BJ (cell line): ENCODE data around the gene PSTPIP1. TPM values are rescaled to one million over a fixed set of nuclear protein-coding genes. Genes with fewer than 3 reads are reported as not detected.
"Not testable (repeated sequence)": the region's sequence is repeated elsewhere in the genome, so short reads cannot be mapped to it uniquely, and the experiment has no call there.

Experiments
- CTCF ChIA-PET: fragments of 350-600 bp; formaldehyde crosslinking; extraction: SDS; loops from one replicate; lab custom pipeline; 2021; ENCODE audit warnings: antibody characterized with exemption, inconsistent platforms; lab: Yijun Ruan, JAX
- POLR2A ChIA-PET: fragments of 300-600 bp; sonication (Branson Sonifier 250); formaldehyde crosslinking; extraction: SDS; loops from one replicate; lab custom pipeline; 2021; ENCODE audit warnings: antibody characterized with exemption; lab: Charles Lee
- DNase-seq: peaks from one replicate; pipeline ENCODE4 v3.0.0-alpha.2; 2011; ENCODE audit warnings: low read depth
- H3K27me3 ChIP-seq: 2 replicates; pipeline ENCODE4 v1.6.0; 2011; ENCODE audit warnings: low read length; ENCODE audit not compliant: control insufficient read depth, insufficient read depth
- H3K36me3 ChIP-seq: 2 replicates; pipeline ENCODE4 v1.5.1; 2011; ENCODE audit warnings: low read length; ENCODE audit not compliant: control insufficient read depth, insufficient read depth
- H3K4me3 ChIP-seq: 2 replicates; pipeline ENCODE4 v1.5.1; 2011; ENCODE audit warnings: low read depth, mild to moderate bottlenecking, control low read depth, low read length
- polyA plus RNA-seq: library from polyadenylated mRNA; depleted of rRNA; stranded (reverse); fragments of >200 nt; gene quantifications from 2 replicates; pipeline ENCODE4 v1.2.3, GENCODE V29; 2011
- TF ChIP-seq, protein P1 (sequence below): IDR thresholded peaks from 2 replicates; pipeline ENCODE4 v1.5.1; 2011; ENCODE audit warnings: low read depth, mild to moderate bottlenecking, control low read depth, inconsistent platforms, low read length, moderate library complexity; ENCODE audit not compliant: insufficient read depth

PSTPIP1 gene
- polyA plus RNA-seq, 1 experiment = not detected

DNA sequence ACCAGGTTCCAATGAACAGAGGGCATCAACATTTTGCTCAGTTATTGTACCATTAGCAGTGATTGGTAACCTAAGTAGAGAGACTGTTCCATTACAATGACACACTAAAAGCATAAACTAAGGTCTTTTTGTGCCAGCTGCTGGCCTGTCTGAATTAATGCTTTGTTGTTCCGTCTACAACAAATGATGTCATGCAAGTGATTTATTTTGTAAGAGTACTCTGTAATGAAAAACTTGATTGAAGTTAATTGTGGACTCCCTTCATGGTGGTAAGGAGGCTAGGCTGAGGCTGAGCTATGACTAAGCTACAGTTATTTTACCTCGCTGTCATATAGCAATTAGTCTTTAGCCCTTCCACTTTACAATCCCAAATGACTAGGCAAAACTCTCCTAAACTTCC, 40.2 kb upstream of the PSTPIP1 start:
- POLR2A ChIA-PET = interaction anchor here (0.7 kb wide), 1 partner anchor 10 kb away, joined by 5 read pairs; no protein-coding TSS in a partner anchor
- H3K36me3 ChIP-seq = peaks cover 2% of the 10 kb centered on the region; the same call in 1 of the 2 replicates
- CTCF ChIA-PET = interaction anchor here (0.6 to 1.3 kb wide), 7 partner anchors 9 to 921 kb away, joined by 3 to 6 read pairs (median 3); no protein-coding TSS in a partner anchor

GRCh38 chr15:76961268-76962011, 33.5 kb upstream of the PSTPIP1 start:
- Histone ChIP-seq H3K27me3 (peaks cover 9% of the 10 kb centered on the region), H3K4me3 (no peak overlapping the region), H3K36me3 (no peaks in the 10 kb centered on the region)
- CTCF ChIA-PET = interaction anchor here (0.7 to 1.5 kb wide), 3 partner anchors 12 to 88 kb away, joined by 3 read pairs; no protein-coding TSS in a partner anchor
- TF ChIP-seq, protein P1, sequence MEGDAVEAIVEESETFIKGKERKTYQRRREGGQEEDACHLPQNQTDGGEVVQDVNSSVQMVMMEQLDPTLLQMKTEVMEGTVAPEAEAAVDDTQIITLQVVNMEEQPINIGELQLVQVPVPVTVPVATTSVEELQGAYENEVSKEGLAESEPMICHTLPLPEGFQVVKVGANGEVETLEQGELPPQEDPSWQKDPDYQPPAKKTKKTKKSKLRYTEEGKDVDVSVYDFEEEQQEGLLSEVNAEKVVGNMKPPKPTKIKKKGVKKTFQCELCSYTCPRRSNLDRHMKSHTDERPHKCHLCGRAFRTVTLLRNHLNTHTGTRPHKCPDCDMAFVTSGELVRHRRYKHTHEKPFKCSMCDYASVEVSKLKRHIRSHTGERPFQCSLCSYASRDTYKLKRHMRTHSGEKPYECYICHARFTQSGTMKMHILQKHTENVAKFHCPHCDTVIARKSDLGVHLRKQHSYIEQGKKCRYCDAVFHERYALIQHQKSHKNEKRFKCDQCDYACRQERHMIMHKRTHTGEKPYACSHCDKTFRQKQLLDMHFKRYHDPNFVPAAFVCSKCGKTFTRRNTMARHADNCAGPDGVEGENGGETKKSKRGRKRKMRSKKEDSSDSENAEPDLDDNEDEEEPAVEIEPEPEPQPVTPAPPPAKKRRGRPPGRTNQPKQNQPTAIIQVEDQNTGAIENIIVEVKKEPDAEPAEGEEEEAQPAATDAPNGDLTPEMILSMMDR = no peak
- POLR2A ChIA-PET = interaction anchor here (0.6 kb wide), 1 partner anchor 624 kb away, joined by 7 read pairs; no protein-coding TSS in a partner anchor
- DNase-seq = no peak

More for the DNA sequence above, 40.2 kb upstream of the PSTPIP1 start:
- Histone ChIP-seq H3K27me3 (no peaks in the 10 kb centered on the region), H3K4me3 (no peak overlapping the region)
- TF ChIP-seq, protein P1 = no peak
- DNase-seq = no peak

DNA sequence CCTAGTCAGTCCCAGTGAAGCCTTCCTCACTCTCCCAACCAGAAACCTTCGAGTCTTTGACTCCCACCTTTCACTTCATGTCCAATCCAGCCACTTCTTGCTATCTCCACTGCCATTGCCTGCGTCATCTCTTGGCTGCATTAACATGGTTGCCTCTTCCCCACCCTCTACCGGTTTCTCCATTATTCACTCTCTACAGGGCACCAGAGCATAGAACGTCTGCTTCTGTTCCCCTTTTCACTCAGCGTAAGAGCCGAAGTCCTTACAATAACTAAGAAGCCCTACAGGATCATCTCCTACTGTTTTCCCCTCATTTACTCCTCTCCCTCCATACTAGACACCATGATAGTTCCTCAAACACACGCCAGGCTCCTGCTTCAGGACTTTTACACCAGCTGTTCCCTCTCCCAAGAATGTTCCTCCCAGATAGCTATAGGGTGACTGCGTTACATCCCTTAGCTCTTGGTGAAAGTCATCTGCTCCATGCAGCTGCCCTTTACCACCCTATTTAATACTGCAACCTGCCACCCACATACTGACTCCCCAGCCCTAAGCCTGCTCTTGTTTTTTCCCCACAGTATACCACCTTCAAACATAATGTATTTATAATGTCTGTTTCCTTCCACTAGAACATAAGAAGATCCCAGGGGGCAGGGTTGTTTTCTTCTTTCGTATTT, 32.5 kb upstream of the PSTPIP1 start:
- CTCF ChIA-PET = interaction anchor here (0.7 to 1.9 kb wide), 3 partner anchors 11 to 87 kb away, joined by 3 to 8 read pairs (median 3); no protein-coding TSS in a partner anchor
- peaks cover 15% of the 10 kb centered on the region for H3K27me3 ChIP-seq
- no peaks in the 10 kb centered on the region for H3K36me3 ChIP-seq
- H3K4me3 ChIP-seq = no peak overlapping the region
- no peak for DNase-seq
- POLR2A ChIA-PET = no interaction called here
- TF ChIP-seq, protein P1 = no peak

GRCh38 chr15:76963596-76963995, 31.3 kb upstream of the PSTPIP1 start:
- POLR2A ChIA-PET = no interaction called here
- Histone ChIP-seq H3K27me3 (peaks cover 15% of the 10 kb centered on the region), H3K36me3 (no peaks in the 10 kb centered on the region), H3K4me3 (no peak overlapping the region)
- CTCF ChIA-PET = interaction anchor here (0.5 to 1.9 kb wide), 4 partner anchors 9 to 767 kb away, joined by 3 to 8 read pairs (median 4); no protein-coding TSS in a partner anchor
- TF ChIP-seq, protein P1 = no peak; the same call in 1 of the 2 replicates
- no peak for DNase-seq

GRCh38 chr15:76964157-76964556, 30.8 kb upstream of the PSTPIP1 start:
- Histone ChIP-seq H3K27me3 (peaks cover 15% of the 10 kb centered on the region), H3K4me3 (no peak overlapping the region), H3K36me3 (no peaks in the 10 kb centered on the region)
- POLR2A ChIA-PET = no interaction called here
- TF ChIP-seq, protein P1 = no peak
- CTCF ChIA-PET = interaction anchor here (0.5 to 1.9 kb wide), 3 partner anchors 9 to 518 kb away, joined by 3 to 8 read pairs (median 4); no protein-coding TSS in a partner anchor
- DNase-seq = no peak

GRCh38 chr15:76966051-76966450, 28.9 kb upstream of the PSTPIP1 start:
- peaks cover 15% of the 10 kb centered on the region for H3K27me3 ChIP-seq
- DNase-seq, H3K4me3 ChIP-seq, H3K36me3 ChIP-seq, CTCF ChIA-PET, POLR2A ChIA-PET: not testable (repeated sequence)
